Endodermal cell (in vitro differentiated cells): ENCODE results near the gene ATRNL1. TPM values are rescaled to one million over a fixed set of nuclear protein-coding genes. Genes with fewer than 3 reads are reported as not detected.
"Not testable (repeated sequence)": the region's sequence is repeated elsewhere in the genome, so short reads cannot be mapped to it uniquely, and the experiment has no call there.

Experiments
- DNase-seq: peaks from one replicate; pipeline ENCODE4 v3.0.0-alpha.2; 2017
- H3K27ac ChIP-seq: 2 replicates; pipeline ENCODE4 v1.5.1; 2013; ENCODE audit warnings: mild to moderate bottlenecking, low read depth, low read length, moderate library complexity
- H3K27me3 ChIP-seq: 2 replicates; pipeline ENCODE4 v1.6.1; 2013; ENCODE audit warnings: mild to moderate bottlenecking, low read length, moderate library complexity; ENCODE audit not compliant: insufficient read depth, control insufficient read depth, poor library complexity, severe bottlenecking
- H3K36me3 ChIP-seq: 2 replicates; pipeline ENCODE4 v1.7.0; 2013; ENCODE audit warnings: mild to moderate bottlenecking, low read length, moderate library complexity; ENCODE audit not compliant: control insufficient read depth, insufficient read depth
- H3K4me1 ChIP-seq: one replicate; pipeline ENCODE4 v1.7.0; 2013; ENCODE audit warnings: low read length; ENCODE audit not compliant: control insufficient read depth, insufficient read depth
- H3K4me3 ChIP-seq: 2 replicates; pipeline ENCODE4 v1.5.1; 2013; ENCODE audit warnings: mild to moderate bottlenecking, low read length, moderate library complexity
- H3K9ac ChIP-seq: 2 replicates; pipeline ENCODE4 v1.6.1; 2013; ENCODE audit warnings: mild to moderate bottlenecking, low read length, moderate library complexity; ENCODE audit not compliant: poor library complexity, severe bottlenecking; ENCODE audit errors: extremely low read depth
- H3K9me3 ChIP-seq: 2 replicates; pipeline ENCODE4 v1.6.1; 2013; ENCODE audit warnings: mild to moderate bottlenecking, low read length, moderate library complexity; ENCODE audit not compliant: control insufficient read depth
- H3K27ac Mint-ChIP-seq: 2 replicates; pipeline ENCODE4 v1.8.0; 2020; ENCODE audit warnings: mixed read lengths
- H3K27me3 Mint-ChIP-seq: 2 replicates; pipeline ENCODE4 v1.8.0; 2021; ENCODE audit warnings: mild to moderate bottlenecking, mixed read lengths; ENCODE audit not compliant: insufficient read depth
- H3K36me3 Mint-ChIP-seq: 2 replicates; pipeline ENCODE4 v1.8.0; 2020; ENCODE audit warnings: low read depth, mixed read lengths
- H3K4me1 Mint-ChIP-seq: 2 replicates; pipeline ENCODE4 v1.8.0; 2020; ENCODE audit warnings: mixed read lengths
- H3K4me3 Mint-ChIP-seq: 2 replicates; pipeline ENCODE4 v1.8.0; 2020; ENCODE audit warnings: mild to moderate bottlenecking, moderate library complexity, mixed read lengths
- H3K9me3 Mint-ChIP-seq: 2 replicates; pipeline ENCODE4 v1.8.0; 2020; ENCODE audit warnings: mild to moderate bottlenecking, mixed read lengths
- WGBS, 2 experiments: methylation state at CpG; one replicate each; pipeline versions ENCODE4 v1.1.5 to v1.1.7; 2013; ENCODE audit warnings: missing lambda C conversion rate in 2 of 2, mixed read lengths in 1 of 2; ENCODE audit not compliant: insufficient coverage in 1 of 2, insufficient read length in 1 of 2; 5-methylcytosine and 5-hydroxymethylcytosine counted together
- total RNA-seq, 2 donors: library from RNA; stranded (reverse); fragmentation: NEBNext Ultra II Directional in 1 of 2; extraction: Animal tissue kit (Norgen Biotek cat#: 25700) in 1 of 2; gene quantifications; 2 replicates in 1 of 2; 3 replicates in 1 of 2; pipeline ENCODE4 v1.2.1, GENCODE V29; 2021
- TF ChIP-seq, protein P1 (sequence below): fragments of 200-600 bp; sonication (generic); conservative IDR thresholded peaks from 2 replicates; pipeline ENCODE4 v1.5.0; 2021; ENCODE audit warnings: antibody characterized with exemption, mild to moderate bottlenecking

Gene ATRNL1
- total RNA-seq, 2 donors from 2014 or later, result 8.0 to 9.0 TPM

DNA sequence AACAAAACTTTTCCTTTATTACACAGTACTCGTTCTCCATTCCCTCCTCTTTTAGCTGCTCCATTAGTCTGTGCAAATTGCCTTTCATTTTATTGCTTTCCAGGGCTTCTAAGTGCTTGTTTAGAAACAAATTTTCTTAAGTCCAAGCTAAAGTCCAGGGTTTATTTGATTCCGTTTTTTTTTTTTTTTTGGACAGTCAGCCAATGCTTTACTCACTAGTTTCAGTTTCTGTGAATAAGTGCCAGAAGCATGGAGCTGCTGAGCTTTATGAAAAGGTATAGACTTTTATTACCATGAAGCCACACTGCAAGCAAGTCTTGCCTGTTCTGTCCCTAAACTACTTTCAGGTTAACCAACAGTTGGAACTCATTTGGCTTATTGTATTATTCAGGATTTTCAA lies 724.8 kb downstream of the ATRNL1 start:
- Histone ChIP-seq H3K27me3 (no peaks in the 10 kb centered on the region), H3K9ac (no peak overlapping the region), H3K27ac (no peak overlapping the region), H3K36me3 (no peaks in the 10 kb centered on the region), H3K4me3 (no peak overlapping the region), H3K4me1 (no peaks in the 10 kb centered on the region), H3K9me3 (no peaks in the 10 kb centered on the region)
- H3K4me1 Mint-ChIP-seq, result no peaks in the 10 kb centered on the region
- H3K27ac Mint-ChIP-seq, result no peak overlapping the region
- DNase-seq, result no peak
- no peak overlapping the region for H3K4me3 Mint-ChIP-seq
- no peaks in the 10 kb centered on the region for H3K27me3 Mint-ChIP-seq
- H3K9me3 Mint-ChIP-seq, result peaks cover 8% of the 10 kb centered on the region
- 81 to 100% methylated on average over 2 of the region's 2 CpGs for WGBS, 2 experiments
- TF ChIP-seq, protein P1, sequence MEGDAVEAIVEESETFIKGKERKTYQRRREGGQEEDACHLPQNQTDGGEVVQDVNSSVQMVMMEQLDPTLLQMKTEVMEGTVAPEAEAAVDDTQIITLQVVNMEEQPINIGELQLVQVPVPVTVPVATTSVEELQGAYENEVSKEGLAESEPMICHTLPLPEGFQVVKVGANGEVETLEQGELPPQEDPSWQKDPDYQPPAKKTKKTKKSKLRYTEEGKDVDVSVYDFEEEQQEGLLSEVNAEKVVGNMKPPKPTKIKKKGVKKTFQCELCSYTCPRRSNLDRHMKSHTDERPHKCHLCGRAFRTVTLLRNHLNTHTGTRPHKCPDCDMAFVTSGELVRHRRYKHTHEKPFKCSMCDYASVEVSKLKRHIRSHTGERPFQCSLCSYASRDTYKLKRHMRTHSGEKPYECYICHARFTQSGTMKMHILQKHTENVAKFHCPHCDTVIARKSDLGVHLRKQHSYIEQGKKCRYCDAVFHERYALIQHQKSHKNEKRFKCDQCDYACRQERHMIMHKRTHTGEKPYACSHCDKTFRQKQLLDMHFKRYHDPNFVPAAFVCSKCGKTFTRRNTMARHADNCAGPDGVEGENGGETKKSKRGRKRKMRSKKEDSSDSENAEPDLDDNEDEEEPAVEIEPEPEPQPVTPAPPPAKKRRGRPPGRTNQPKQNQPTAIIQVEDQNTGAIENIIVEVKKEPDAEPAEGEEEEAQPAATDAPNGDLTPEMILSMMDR, result no peak
- H3K36me3 Mint-ChIP-seq, result no peaks in the 10 kb centered on the region

DNA sequence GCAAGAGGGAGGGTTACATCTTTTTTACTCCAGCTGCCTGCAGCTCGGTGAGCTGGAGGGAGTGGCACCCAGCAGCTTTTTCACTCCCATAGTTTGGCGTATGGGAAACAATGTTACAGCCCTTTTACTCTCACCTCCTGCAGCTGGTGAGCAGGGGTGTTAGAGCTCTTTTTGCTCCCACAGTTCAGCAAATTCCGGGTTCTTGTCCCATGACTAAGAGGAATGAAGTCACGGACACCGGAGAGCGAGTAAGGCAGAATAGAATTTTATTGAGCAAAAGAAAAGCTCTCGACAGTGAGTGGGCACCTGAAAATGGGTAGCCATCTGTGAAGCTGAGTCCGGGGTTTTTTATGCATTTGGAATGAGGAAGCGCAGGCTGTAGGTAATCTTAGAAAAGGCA lies 733.2 kb downstream of the ATRNL1 start:
- DNase-seq, result no peak
- no peaks in the 10 kb centered on the region for H3K9me3 ChIP-seq
- no peak overlapping the region for H3K4me3 Mint-ChIP-seq
- TF ChIP-seq, protein P1, result no peak
- no peaks in the 10 kb centered on the region for H3K36me3 ChIP-seq
- no peak overlapping the region for H3K9ac ChIP-seq
- peaks cover 5% of the 10 kb centered on the region for H3K4me1 Mint-ChIP-seq
- H3K27me3 Mint-ChIP-seq, result no peaks in the 10 kb centered on the region
- no peaks in the 10 kb centered on the region for H3K36me3 Mint-ChIP-seq
- H3K9me3 Mint-ChIP-seq, result peaks cover 14% of the 10 kb centered on the region
- H3K27ac ChIP-seq, result no peak overlapping the region
- 89 to 90% methylated on average over 6 to 9 of the region's 9 CpGs for WGBS, 2 experiments
- no peaks in the 10 kb centered on the region for H3K27me3 ChIP-seq
- no peak overlapping the region for H3K27ac Mint-ChIP-seq
- H3K4me3 ChIP-seq, result no peak overlapping the region
- no peaks in the 10 kb centered on the region for H3K4me1 ChIP-seq

DNA sequence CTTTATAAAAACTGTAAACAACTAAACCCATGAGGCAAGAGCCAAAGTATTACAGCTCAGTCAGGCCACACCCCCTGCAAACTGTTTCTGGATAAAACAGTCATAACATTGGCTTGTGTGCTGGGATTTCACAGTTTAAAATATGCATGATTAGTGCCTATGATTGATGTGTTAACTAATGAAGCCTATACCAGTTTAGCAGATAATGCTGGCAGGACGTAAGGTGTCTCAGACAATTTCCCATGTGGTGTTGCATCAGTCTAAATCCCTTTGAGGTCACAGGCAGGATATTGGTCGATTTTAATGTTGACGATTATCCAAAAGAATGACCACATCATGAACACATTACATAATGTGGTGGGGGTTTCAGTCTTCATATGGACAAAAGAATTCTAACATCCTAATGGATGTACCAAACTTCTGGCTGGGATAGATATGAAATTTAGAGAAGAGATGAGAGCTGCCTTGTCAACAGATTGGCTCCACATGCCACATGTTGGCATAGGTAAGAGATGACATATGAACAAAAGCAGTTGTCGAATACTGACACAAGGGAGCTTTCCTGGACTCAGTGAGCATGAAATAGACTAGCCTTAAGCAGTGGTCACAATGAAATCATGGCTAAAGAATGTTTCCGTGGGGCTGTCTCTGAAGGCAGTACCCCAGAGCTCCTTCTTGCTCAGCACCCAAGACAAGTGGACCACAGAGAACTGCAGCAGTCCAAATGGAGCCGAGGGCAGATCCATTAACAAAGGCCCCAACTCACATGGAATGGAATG lies 734.3 kb downstream of the ATRNL1 start:
- H3K36me3 Mint-ChIP-seq, result no peaks in the 10 kb centered on the region
- H3K4me1 ChIP-seq, result no peaks in the 10 kb centered on the region
- no peaks in the 10 kb centered on the region for H3K27me3 Mint-ChIP-seq
- WGBS, 2 experiments, result 87 to 89% methylated on average over 4 to 6 of the region's 6 CpGs
- DNase-seq, result no peak
- no peak overlapping the region for H3K27ac ChIP-seq
- H3K27me3 ChIP-seq, result no peaks in the 10 kb centered on the region
- peaks cover 5% of the 10 kb centered on the region for H3K4me1 Mint-ChIP-seq
- H3K4me3 ChIP-seq, result no peak overlapping the region
- H3K9me3 ChIP-seq, result no peaks in the 10 kb centered on the region
- H3K27ac Mint-ChIP-seq, result peak overlapping the region; percentile 36
- H3K4me3 Mint-ChIP-seq, result no peak overlapping the region
- TF ChIP-seq, protein P1, result no peak
- H3K9ac ChIP-seq, result no peak overlapping the region
- peaks cover 7% of the 10 kb centered on the region for H3K9me3 Mint-ChIP-seq
- no peaks in the 10 kb centered on the region for H3K36me3 ChIP-seq

DNA sequence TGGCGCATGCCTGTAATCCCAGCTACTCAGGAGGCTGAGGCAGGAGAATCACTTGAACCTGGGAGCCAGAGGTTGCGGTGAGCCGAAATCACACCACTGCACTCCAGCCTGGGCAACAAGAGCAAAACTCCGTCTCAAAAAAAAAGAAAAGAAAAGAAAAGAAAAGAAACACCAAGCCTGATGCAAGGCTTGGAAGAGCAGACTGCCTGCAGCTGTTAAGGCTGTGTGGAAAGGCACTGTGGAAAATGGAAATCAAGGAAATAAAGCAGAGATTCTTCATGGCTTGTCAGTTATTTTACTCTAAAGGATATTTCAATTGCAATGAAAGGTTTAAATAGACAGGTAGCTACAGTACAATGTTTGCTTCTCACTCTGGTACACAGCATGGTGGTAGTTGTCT lies 735.0 kb downstream of the ATRNL1 start:
- not testable (repeated sequence) for H3K27ac ChIP-seq, H3K4me1 Mint-ChIP-seq, DNase-seq, H3K4me3 Mint-ChIP-seq, H3K9ac ChIP-seq, H3K4me3 ChIP-seq, H3K27ac Mint-ChIP-seq, H3K36me3 Mint-ChIP-seq, H3K9me3 ChIP-seq, H3K27me3 ChIP-seq, H3K4me1 ChIP-seq, H3K9me3 Mint-ChIP-seq, H3K27me3 Mint-ChIP-seq, H3K36me3 ChIP-seq
- WGBS, 2 experiments, result 97% methylated on average over 4 of the region's 4 CpGs; no CpG with 5 or more reads in 1 of the 2 experiments
